ENCODE data around the gene ZNF407.

ZNF407 gene

DNA sequence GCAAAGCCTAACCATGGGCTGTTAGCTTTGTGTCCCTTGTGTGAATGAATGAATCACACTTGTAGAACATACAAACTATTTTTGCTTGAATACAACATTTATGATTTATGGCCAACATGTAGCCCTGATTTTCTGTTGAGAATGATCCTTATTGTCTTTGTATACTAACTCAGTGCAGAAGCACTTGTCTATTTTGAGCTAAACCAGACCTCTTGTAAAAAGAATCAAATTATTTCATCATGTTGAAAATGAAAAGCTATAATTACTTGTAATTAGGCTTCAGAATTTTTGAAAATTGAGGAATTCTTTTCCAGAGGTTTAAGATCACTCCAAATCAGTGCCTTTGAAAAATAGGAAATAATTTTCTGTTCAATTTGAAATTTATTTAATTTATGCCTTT is 85.9 kb downstream of the ZNF407 start:
- peak; percentile 35; the same call in 2 of the 3 replicates for ATAC-seq
- TF ChIP-seq, protein P1, sequence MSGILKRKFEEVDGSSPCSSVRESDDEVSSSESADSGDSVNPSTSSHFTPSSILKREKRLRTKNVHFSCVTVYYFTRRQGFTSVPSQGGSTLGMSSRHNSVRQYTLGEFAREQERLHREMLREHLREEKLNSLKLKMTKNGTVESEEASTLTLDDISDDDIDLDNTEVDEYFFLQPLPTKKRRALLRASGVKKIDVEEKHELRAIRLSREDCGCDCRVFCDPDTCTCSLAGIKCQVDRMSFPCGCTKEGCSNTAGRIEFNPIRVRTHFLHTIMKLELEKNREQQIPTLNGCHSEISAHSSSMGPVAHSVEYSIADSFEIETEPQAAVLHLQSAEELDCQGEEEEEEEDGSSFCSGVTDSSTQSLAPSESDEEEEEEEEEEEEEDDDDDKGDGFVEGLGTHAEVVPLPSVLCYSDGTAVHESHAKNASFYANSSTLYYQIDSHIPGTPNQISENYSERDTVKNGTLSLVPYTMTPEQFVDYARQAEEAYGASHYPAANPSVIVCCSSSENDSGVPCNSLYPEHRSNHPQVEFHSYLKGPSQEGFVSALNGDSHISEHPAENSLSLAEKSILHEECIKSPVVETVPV (CRISPR knock-in tag; IDR thresholded peaks at IDR 0.05): no peak
- TF ChIP-seq, protein P2, sequence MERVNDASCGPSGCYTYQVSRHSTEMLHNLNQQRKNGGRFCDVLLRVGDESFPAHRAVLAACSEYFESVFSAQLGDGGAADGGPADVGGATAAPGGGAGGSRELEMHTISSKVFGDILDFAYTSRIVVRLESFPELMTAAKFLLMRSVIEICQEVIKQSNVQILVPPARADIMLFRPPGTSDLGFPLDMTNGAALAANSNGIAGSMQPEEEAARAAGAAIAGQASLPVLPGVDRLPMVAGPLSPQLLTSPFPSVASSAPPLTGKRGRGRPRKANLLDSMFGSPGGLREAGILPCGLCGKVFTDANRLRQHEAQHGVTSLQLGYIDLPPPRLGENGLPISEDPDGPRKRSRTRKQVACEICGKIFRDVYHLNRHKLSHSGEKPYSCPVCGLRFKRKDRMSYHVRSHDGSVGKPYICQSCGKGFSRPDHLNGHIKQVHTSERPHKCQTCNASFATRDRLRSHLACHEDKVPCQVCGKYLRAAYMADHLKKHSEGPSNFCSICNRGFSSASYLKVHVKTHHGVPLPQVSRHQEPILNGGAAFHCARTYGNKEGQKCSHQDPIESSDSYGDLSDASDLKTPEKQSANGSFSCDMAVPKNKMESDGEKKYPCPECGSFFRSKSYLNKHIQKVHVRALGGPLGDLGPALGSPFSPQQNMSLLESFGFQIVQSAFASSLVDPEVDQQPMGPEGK (CRISPR knock-in tag; IDR thresholded peaks at IDR 0.05; ENCODE audit: borderline replicate concordance): no peak
- TF ChIP-seq ESRRG (CRISPR knock-in tag; IDR thresholded peaks at IDR 0.05) (no peak), ISL1 (CRISPR knock-in tag; IDR thresholded peaks at IDR 0.05) (peak; percentile 38; the same call in 1 of the 2 replicates), ZFP3 (CRISPR knock-in tag; IDR thresholded peaks at IDR 0.05) (no peak), TCF4 (CRISPR knock-in tag; IDR thresholded peaks at IDR 0.05; ENCODE audit: borderline replicate concordance) (peak; percentile 68)

DNA sequence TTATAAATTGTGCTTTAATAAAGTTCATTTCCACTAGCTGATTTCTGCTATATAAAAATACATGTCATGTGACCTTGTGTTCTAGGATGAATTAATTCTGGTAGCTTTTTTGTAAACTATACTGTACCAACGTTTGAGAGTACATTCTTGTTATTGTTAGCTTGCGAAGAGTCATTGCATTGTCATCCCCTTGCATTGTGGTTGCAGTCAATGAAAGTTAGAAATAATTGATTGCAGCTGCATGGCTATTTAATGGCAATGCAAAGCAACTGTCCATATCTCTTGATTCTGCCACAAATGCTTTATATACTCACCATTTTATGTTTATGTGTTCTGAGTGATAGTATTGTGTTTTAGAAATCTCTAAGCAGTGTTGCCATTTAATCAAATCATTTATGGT is 91.6 kb downstream of the ZNF407 start:
- TF ChIP-seq, protein P2 (CRISPR knock-in tag; IDR thresholded peaks at IDR 0.05; ENCODE audit: borderline replicate concordance): no peak
- TF ChIP-seq SNAI2 (CRISPR knock-in tag; IDR thresholded peaks at IDR 0.05) (no peak), TCF4 (CRISPR knock-in tag; IDR thresholded peaks at IDR 0.05; ENCODE audit: borderline replicate concordance) (no peak), ISL1 (CRISPR knock-in tag; IDR thresholded peaks at IDR 0.05) (no peak), TOX (CRISPR knock-in tag; IDR thresholded peaks at IDR 0.05; ENCODE audit: borderline replicate concordance) (no peak)
- TF ChIP-seq, protein P3, sequence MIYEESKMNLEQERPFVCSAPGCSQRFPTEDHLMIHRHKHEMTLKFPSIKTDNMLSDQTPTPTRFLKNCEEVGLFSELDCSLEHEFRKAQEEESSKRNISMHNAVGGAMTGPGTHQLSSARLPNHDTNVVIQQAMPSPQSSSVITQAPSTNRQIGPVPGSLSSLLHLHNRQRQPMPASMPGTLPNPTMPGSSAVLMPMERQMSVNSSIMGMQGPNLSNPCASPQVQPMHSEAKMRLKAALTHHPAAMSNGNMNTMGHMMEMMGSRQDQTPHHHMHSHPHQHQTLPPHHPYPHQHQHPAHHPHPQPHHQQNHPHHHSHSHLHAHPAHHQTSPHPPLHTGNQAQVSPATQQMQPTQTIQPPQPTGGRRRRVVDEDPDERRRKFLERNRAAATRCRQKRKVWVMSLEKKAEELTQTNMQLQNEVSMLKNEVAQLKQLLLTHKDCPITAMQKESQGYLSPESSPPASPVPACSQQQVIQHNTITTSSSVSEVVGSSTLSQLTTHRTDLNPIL (CRISPR knock-in tag; IDR thresholded peaks at IDR 0.05; ENCODE audit: low read depth): no peak
- peak; percentile 68 for ATAC-seq

DNA sequence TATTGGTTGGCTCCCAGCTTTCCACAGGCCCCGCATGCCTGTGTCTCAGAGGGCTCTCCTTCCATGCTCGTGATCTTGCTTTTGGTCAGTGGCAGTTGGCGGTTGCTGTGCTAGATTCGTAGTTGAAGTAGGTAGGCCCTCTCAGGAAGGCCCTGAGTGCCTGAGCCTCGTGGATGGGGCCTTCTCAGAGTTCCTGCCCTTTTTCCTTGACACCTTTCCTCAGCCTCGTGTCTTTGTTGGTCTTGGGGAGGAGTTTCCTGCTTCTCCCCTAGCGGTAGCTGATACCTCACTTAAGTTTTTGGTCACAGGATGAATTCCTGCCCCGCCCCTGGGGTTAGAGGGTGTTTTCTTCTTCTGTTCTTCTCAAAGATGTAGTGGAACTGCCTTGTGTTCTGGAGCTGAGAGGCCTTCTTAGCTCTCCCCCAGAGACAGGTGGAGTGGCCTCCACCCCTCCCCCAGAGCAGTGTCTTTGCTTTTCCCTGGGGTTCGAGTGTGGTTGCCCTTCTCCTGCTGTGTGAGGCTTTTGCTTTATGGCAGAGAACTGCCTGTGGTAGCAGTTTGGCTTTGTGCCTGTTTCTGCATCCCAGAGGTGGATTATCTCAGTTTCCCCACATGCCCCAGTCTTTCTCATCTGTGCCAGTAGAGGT is 94.8 kb downstream of the ZNF407 start:
- no peak for ATAC-seq
- no peak for TF ChIP-seq OSR1 (CRISPR knock-in tag; IDR thresholded peaks at IDR 0.05)
- no peak for TF ChIP-seq ESRRG (CRISPR knock-in tag; IDR thresholded peaks at IDR 0.05)
- TF ChIP-seq, protein P4, sequence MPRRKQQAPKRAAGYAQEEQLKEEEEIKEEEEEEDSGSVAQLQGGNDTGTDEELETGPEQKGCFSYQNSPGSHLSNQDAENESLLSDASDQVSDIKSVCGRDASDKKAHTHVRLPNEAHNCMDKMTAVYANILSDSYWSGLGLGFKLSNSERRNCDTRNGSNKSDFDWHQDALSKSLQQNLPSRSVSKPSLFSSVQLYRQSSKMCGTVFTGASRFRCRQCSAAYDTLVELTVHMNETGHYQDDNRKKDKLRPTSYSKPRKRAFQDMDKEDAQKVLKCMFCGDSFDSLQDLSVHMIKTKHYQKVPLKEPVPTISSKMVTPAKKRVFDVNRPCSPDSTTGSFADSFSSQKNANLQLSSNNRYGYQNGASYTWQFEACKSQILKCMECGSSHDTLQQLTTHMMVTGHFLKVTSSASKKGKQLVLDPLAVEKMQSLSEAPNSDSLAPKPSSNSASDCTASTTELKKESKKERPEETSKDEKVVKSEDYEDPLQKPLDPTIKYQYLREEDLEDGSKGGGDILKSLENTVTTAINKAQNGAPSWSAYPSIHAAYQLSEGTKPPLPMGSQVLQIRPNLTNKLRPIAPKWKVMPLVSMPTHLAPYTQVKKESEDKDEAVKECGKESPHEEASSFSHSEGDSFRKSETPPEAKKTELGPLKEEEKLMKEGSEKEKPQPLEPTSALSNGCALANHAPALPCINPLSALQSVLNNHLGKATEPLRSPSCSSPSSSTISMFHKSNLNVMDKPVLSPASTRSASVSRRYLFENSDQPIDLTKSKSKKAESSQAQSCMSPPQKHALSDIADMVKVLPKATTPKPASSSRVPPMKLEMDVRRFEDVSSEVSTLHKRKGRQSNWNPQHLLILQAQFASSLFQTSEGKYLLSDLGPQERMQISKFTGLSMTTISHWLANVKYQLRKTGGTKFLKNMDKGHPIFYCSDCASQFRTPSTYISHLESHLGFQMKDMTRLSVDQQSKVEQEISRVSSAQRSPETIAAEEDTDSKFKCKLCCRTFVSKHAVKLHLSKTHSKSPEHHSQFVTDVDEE (CRISPR knock-in tag; IDR thresholded peaks at IDR 0.05): no peak
- TF ChIP-seq, protein P5, sequence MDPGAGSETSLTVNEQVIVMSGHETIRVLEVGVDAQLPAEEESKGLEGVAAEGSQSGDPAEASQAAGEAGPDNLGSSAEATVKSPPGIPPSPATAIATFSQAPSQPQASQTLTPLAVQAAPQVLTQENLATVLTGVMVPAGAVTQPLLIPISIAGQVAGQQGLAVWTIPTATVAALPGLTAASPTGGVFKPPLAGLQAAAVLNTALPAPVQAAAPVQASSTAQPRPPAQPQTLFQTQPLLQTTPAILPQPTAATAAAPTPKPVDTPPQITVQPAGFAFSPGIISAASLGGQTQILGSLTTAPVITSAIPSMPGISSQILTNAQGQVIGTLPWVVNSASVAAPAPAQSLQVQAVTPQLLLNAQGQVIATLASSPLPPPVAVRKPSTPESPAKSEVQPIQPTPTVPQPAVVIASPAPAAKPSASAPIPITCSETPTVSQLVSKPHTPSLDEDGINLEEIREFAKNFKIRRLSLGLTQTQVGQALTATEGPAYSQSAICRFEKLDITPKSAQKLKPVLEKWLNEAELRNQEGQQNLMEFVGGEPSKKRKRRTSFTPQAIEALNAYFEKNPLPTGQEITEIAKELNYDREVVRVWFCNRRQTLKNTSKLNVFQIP (CRISPR knock-in tag; IDR thresholded peaks at IDR 0.05; ENCODE audit: borderline replicate concordance, low read depth): no peak

DNA sequence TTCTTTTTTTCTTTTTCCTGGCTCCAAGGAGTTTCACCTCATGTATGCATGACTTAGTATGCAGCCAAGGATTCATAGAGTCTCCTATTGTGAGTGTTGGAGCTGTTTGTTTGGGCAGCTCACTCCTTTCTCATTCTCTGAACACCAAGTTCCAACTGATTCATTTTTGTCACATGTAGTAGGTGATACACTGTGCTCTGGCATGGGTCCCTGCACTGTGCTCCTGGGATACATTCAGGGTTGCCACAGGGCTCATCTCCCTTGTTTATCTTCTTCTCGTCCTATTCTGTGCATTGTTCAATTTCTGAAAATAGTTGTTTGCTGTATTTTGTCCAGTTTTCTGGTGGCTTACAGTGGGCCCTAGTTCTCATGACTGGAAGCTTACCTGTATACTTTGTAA is 96.8 kb downstream of the ZNF407 start:
- TF ChIP-seq ZNF565 (CRISPR knock-in tag; conservative IDR thresholded peaks at IDR 0.05; ENCODE audit: low read depth): no peak
- ATAC-seq: no peak
